ENCODE results near the gene TWIST2. TPM values are rescaled to one million over a fixed set of nuclear protein-coding genes. Genes with fewer than 3 reads are reported as not detected.

The TWIST2 gene
- polyA plus RNA-seq, 3 donors = 0.43 to 0.49 (median 0.43) TPM

GRCh38 chr2:238864207-238865014 is 16.5 kb downstream of the TWIST2 start:
- no peaks in the 10 kb centered on the region for H3K36me3 ChIP-seq (replicated peaks in 1 of 2; ENCODE audit: control insufficient read depth in 1 of 2, insufficient read depth in 2 of 2, low read length in 2 of 2)
- H3K27me3 Mint-ChIP-seq (ENCODE audit: low read depth in 3 of 3) = peaks cover 26 to 41% (median 27%) of the 10 kb centered on the region in 3 donors
- TF ChIP-seq, protein P1, sequence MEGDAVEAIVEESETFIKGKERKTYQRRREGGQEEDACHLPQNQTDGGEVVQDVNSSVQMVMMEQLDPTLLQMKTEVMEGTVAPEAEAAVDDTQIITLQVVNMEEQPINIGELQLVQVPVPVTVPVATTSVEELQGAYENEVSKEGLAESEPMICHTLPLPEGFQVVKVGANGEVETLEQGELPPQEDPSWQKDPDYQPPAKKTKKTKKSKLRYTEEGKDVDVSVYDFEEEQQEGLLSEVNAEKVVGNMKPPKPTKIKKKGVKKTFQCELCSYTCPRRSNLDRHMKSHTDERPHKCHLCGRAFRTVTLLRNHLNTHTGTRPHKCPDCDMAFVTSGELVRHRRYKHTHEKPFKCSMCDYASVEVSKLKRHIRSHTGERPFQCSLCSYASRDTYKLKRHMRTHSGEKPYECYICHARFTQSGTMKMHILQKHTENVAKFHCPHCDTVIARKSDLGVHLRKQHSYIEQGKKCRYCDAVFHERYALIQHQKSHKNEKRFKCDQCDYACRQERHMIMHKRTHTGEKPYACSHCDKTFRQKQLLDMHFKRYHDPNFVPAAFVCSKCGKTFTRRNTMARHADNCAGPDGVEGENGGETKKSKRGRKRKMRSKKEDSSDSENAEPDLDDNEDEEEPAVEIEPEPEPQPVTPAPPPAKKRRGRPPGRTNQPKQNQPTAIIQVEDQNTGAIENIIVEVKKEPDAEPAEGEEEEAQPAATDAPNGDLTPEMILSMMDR (IDR thresholded peaks at IDR 0.05) = no peak
- H3K4me3 ChIP-seq (replicated peaks in 1 of 3; ENCODE audit: low read depth in 2 of 3, low read length in 3 of 3) = no peak overlapping the region
- no peak overlapping the region for H3K27ac Mint-ChIP-seq
- no peak overlapping the region for H3K27ac ChIP-seq (ENCODE audit: low read depth in 1 of 2, low read length in 2 of 2)
- H3K4me1 ChIP-seq (ENCODE audit: control insufficient read depth in 1 of 2, insufficient read depth in 2 of 2, low read length in 2 of 2) = no peaks in the 10 kb centered on the region
- no peaks in the 10 kb centered on the region for H3K27me3 ChIP-seq (ENCODE audit: control insufficient read depth in 2 of 2, insufficient read depth in 2 of 2, low read length in 2 of 2)
- intact Hi-C loops (cut with micrococcal nuclease) = no loop called here
- 59% methylated on average over 21 of the region's 29 CpGs for WGBS (ENCODE audit: insufficient coverage)
- no peak overlapping the region for H3K4me2 ChIP-seq (replicated peaks; ENCODE audit: extremely low read depth, low read length, poor library complexity, severe bottlenecking)
- DNase-seq = no peak
- H3K9ac ChIP-seq (ENCODE audit: insufficient read depth, low read length, poor library complexity, severe bottlenecking) = no peak overlapping the region
- H2AFZ ChIP-seq (ENCODE audit: insufficient read depth, low read depth, low read length, poor library complexity, severe bottlenecking) = no peak overlapping the region
- no peaks in the 10 kb centered on the region for H3K36me3 Mint-ChIP-seq
- H3K4me3 Mint-ChIP-seq = no peak overlapping the region
- H4K20me1 ChIP-seq (ENCODE audit: insufficient read depth, low read length) = no peaks in the 10 kb centered on the region
- H3K9me3 Mint-ChIP-seq = peaks cover 0 to 3% (median 0%) of the 10 kb centered on the region in 7 donors
- no peaks in the 10 kb centered on the region for H3K9me3 ChIP-seq (replicated peaks in 1 of 2; ENCODE audit: control insufficient read depth in 1 of 2, insufficient read depth in 1 of 2, low read length in 2 of 2)
- no peaks in the 10 kb centered on the region for H3K79me2 ChIP-seq (ENCODE audit: insufficient read depth, low read length)
- no peaks in the 10 kb centered on the region for H3K4me1 Mint-ChIP-seq

GRCh38 chr2:238865015-238865719 is 17.3 kb downstream of the TWIST2 start:
- DNase-seq = no peak
- intact Hi-C loops (cut with micrococcal nuclease) = no loop called here
- H3K9ac ChIP-seq (ENCODE audit: insufficient read depth, low read length, poor library complexity, severe bottlenecking) = no peak overlapping the region
- H2AFZ ChIP-seq (ENCODE audit: insufficient read depth, low read depth, low read length, poor library complexity, severe bottlenecking) = no peak overlapping the region
- TF ChIP-seq, protein P1 (IDR thresholded peaks at IDR 0.05) = no peak
- no peak overlapping the region for H3K4me3 ChIP-seq (replicated peaks in 1 of 3; ENCODE audit: low read depth in 2 of 3, low read length in 3 of 3)
- H3K4me1 ChIP-seq (ENCODE audit: control insufficient read depth in 1 of 2, insufficient read depth in 2 of 2, low read length in 2 of 2) = no peaks in the 10 kb centered on the region
- no peaks in the 10 kb centered on the region for H3K4me1 Mint-ChIP-seq
- no peaks in the 10 kb centered on the region for H3K36me3 ChIP-seq (replicated peaks in 1 of 2; ENCODE audit: control insufficient read depth in 1 of 2, insufficient read depth in 2 of 2, low read length in 2 of 2)
- H3K27ac Mint-ChIP-seq = no peak overlapping the region
- H3K79me2 ChIP-seq (ENCODE audit: insufficient read depth, low read length) = no peaks in the 10 kb centered on the region
- no peak overlapping the region for H3K4me2 ChIP-seq (replicated peaks; ENCODE audit: extremely low read depth, low read length, poor library complexity, severe bottlenecking)
- H4K20me1 ChIP-seq (ENCODE audit: insufficient read depth, low read length) = no peaks in the 10 kb centered on the region
- no peaks in the 10 kb centered on the region for H3K27me3 ChIP-seq (ENCODE audit: control insufficient read depth in 2 of 2, insufficient read depth in 2 of 2, low read length in 2 of 2)
- H3K36me3 Mint-ChIP-seq = no peaks in the 10 kb centered on the region
- peaks cover 22 to 37% (median 24%) of the 10 kb centered on the region in 3 donors for H3K27me3 Mint-ChIP-seq (ENCODE audit: low read depth in 3 of 3)
- H3K9me3 ChIP-seq (replicated peaks in 1 of 2; ENCODE audit: control insufficient read depth in 1 of 2, insufficient read depth in 1 of 2, low read length in 2 of 2) = no peaks in the 10 kb centered on the region
- 82% methylated on average over 16 of the region's 17 CpGs for WGBS (ENCODE audit: insufficient coverage)
- peaks cover 0 to 3% (median under 1%) of the 10 kb centered on the region in 7 donors for H3K9me3 Mint-ChIP-seq
- H3K4me3 Mint-ChIP-seq = no peak overlapping the region
- no peak overlapping the region for H3K27ac ChIP-seq (ENCODE audit: low read depth in 1 of 2, low read length in 2 of 2)

All from CD14-positive monocyte (primary cell).